Spleen (tissue), 7 donors: Measurements from ENCODE around the gene EXD3.

Experiments
- POLR2A ChIP-seq, 3 donors: fragments of 450-650 bp; IDR thresholded peaks; one replicate each; pipeline ENCODE4 v1.5.1; 2017; ENCODE audit warnings: antibody characterized with exemption in 3 of 3, mild to moderate bottlenecking in 1 of 3
- POLR2AphosphoS5 ChIP-seq, 3 donors: sonication (generic); formaldehyde crosslinking; IDR thresholded peaks; one replicate each; pipeline ENCODE4 v1.5.1; 2017; ENCODE audit warnings: antibody characterized with exemption in 3 of 3
- TF ChIP-seq, protein P1 (sequence below), 11 experiments: fragments of 200-600 bp in 7 of 11; fragments of 450-650 bp in 4 of 11; sonication (generic) in 4 of 11; IDR thresholded peaks in 8 of 11; conservative IDR thresholded peaks in 3 of 11; 1 replicate in 7 of 11; 2 replicates in 4 of 11; pipeline versions ENCODE4 v1.4.0 to v1.8.0; 2016 to 2021; ENCODE audit warnings: antibody characterized with exemption in 11 of 11, inconsistent platforms in 4 of 11, mild to moderate bottlenecking in 1 of 11
- donor health status: DM: no; HTN: no; CAD: no; lungs with moderate emphysema.
- donor health status: DM: no; HTN: no; CAD: no.
- donor health status: DM: no; HTN: no; CAD: no.

DNA sequence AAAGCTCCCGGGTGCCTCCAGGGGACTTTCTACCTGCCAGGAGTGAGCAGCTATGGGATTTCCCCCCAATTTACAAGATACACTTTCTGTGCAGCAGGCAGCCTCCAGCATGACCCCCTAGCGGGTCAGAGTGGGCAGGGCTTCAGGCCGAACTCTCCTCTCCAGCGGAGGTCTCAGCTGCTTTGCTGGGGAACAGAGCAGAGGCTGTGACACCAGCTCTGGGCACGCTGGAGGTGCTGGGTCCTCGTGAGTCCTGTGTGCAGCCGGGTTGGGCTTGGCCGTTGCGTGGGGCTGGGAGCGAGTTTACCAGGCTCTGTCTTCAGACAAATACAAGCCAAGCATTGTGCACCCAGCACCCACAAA lies 123.8 kb downstream of the EXD3 start:
- no peak for TF ChIP-seq POLR2A (IDR thresholded peaks at IDR 0.05)
- TF ChIP-seq, protein P1, sequence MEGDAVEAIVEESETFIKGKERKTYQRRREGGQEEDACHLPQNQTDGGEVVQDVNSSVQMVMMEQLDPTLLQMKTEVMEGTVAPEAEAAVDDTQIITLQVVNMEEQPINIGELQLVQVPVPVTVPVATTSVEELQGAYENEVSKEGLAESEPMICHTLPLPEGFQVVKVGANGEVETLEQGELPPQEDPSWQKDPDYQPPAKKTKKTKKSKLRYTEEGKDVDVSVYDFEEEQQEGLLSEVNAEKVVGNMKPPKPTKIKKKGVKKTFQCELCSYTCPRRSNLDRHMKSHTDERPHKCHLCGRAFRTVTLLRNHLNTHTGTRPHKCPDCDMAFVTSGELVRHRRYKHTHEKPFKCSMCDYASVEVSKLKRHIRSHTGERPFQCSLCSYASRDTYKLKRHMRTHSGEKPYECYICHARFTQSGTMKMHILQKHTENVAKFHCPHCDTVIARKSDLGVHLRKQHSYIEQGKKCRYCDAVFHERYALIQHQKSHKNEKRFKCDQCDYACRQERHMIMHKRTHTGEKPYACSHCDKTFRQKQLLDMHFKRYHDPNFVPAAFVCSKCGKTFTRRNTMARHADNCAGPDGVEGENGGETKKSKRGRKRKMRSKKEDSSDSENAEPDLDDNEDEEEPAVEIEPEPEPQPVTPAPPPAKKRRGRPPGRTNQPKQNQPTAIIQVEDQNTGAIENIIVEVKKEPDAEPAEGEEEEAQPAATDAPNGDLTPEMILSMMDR (IDR thresholded peaks at IDR 0.05 in 8 of 11, conservative IDR thresholded peaks at IDR 0.05 in 3 of 11) = no peak
- no peak for TF ChIP-seq POLR2AphosphoS5 (IDR thresholded peaks at IDR 0.05)
